Thymus (tissue), 11 donors: ENCODE data around the gene CDH22. TPM values are rescaled to one million over a fixed set of nuclear protein-coding genes. Genes with fewer than 3 reads are reported as not detected.

ENCODE experiments used
- DNase-seq, 9 donors: peaks; one replicate each; pipeline ENCODE4 v3.0.0-alpha.2; 2013; ENCODE audit warnings: low spot score in 9 of 9, low read depth in 6 of 9, missing footprints in 1 of 9
- H3K27ac ChIP-seq, 2 donors: one replicate each; pipeline ENCODE4 v1.5.1; 2013; ENCODE audit warnings: control low read depth in 1 of 2, low read depth in 1 of 2, low read length in 1 of 2, mild to moderate bottlenecking in 1 of 2, moderate library complexity in 1 of 2
- H3K27me3 ChIP-seq, 2 donors: one replicate each; pipeline ENCODE4 v1.5.1; 2013; ENCODE audit warnings: low read length in 1 of 2; ENCODE audit not compliant: control insufficient read depth in 2 of 2, insufficient read depth in 1 of 2
- H3K36me3 ChIP-seq, 2 donors: one replicate each; pipeline ENCODE4 v1.5.1; 2013; ENCODE audit warnings: low read length in 1 of 2, mild to moderate bottlenecking in 1 of 2, moderate library complexity in 1 of 2; ENCODE audit not compliant: control insufficient read depth in 2 of 2, insufficient read depth in 2 of 2
- H3K4me1 ChIP-seq, 2 donors: one replicate each; pipeline ENCODE4 v1.5.1; 2013; ENCODE audit warnings: low read length in 2 of 2; ENCODE audit not compliant: control insufficient read depth in 2 of 2, insufficient read depth in 2 of 2
- H3K4me3 ChIP-seq, 2 donors: one replicate each; pipeline ENCODE4 v1.5.1; 2013; ENCODE audit warnings: low read length in 2 of 2, control low read depth in 1 of 2, mild to moderate bottlenecking in 1 of 2
- H3K9me3 ChIP-seq, 2 donors: one replicate each; pipeline ENCODE4 v1.5.1; 2013; ENCODE audit warnings: low read length in 1 of 2, mild to moderate bottlenecking in 1 of 2; ENCODE audit not compliant: control insufficient read depth in 2 of 2, insufficient read depth in 1 of 2
- WGBS: extraction: QIAGEN DNeasy Blood & Tissue Kit; methylation state at CpG from one replicate; pipeline ENCODE4 v1.1.7; 2013; 5-methylcytosine and 5-hydroxymethylcytosine counted together
- polyA plus RNA-seq: library from polyadenylated mRNA; stranded (reverse); fragments of 200-250 nt; gene quantifications from one replicate; pipeline ENCODE4 v1.2.3, GENCODE V29; 2013
- total RNA-seq: library from RNA; stranded (reverse); fragments of 120-200 nt; gene quantifications from one replicate; pipeline ENCODE4 v1.2.4, GENCODE V29; 2013
- donor health status: healthy.

The CDH22 gene
- total and polyA plus RNA-seq, 2 donors: 0.05 to 0.11 TPM

DNA sequence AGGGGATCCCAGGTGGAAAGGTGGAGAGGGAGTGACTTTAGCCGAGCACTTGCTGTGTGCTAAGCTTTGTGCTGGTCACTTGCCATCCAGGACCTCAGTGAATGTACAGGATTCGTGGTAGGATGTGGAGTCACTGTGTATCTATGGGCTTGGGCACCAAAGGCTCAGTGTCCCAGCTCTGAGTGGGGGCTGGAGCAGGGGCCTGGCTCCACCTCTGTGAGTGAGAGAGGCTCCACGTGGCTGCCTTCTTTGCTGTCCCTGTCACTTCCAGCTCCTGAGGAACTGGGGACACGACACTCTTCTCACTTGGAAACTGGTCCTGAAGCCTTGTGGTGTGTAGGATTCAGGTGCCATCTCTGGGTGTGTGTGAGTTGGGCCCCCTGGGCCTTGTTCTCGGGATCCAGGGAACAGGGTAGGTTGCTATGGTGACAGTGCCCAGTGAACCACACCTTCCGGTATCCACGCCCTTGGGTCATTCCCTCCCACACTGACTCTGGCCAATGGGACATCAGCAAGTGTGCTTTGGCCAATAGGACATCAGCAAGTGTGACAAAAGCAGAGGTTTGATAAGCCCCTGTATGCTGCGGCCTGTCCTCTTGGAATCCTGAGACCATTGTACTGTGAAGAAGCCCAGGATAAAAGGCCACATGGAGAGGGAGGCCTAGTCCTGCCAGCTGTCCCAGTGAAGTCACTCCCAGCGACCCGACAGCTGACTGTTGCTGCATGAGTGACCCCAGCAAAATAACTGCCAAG, 87.7 kb downstream of the CDH22 start:
- Histone ChIP-seq H3K27me3 (peaks cover 0 to 7% of the 10 kb centered on the region in 2 donors), H3K36me3 (no peaks in the 10 kb centered on the region), H3K4me1 (no peaks in the 10 kb centered on the region), H3K4me3 (no peak overlapping the region), H3K27ac (no peak overlapping the region), H3K9me3 (no peaks in the 10 kb centered on the region)
- no peak for DNase-seq
- 89% methylated on average over 10 of the region's 10 CpGs for WGBS

DNA sequence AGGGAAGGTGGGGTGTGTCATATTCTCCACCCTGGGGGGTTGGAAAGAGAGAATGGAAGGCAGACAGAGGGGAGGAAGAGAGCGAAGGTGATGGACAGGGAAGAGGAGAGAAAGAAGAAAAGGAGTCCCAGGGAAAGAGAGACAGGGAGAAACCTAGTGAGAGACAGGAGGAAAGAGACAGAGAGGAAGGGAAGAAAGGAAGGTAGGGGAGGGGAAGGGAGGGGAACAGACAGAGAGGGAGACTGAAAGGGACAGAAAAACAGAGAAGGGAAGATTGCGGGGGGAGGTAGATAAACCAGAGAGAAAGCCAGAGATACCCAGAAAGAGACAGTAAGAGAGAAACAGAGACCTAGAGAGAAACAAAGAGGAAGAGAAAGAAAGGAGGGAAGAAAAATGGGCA, 88.4 kb downstream of the CDH22 start:
- Histone ChIP-seq H3K4me1 (no peaks in the 10 kb centered on the region), H3K27me3 (peaks cover 0 to 7% of the 10 kb centered on the region in 2 donors), H3K27ac (no peak overlapping the region), H3K4me3 (no peak overlapping the region), H3K36me3 (no peaks in the 10 kb centered on the region), H3K9me3 (no peaks in the 10 kb centered on the region)
- 48% methylated on average over 2 of the region's 2 CpGs for WGBS
- DNase-seq: no peak

DNA sequence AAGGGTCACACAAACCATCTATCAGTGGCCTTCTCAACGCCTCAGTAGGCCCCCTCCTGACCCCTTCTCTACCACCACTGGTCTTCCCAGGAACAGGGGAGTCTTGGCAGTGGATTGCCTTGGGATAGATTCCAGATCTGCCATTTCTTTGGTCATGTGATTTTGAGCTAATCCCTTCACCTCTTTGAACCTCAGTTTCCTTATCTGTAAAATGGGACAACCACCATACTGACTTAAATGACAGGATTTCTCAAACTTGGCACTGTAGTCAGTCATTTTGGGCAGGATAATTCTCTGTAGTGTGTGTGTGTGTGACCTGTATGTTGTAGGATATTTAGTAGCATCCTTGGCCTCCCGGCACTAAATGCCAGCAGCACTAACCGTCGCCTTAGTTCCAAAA, 89.1 kb downstream of the CDH22 start:
- H3K4me3 ChIP-seq: no peak overlapping the region
- peaks cover 0 to 7% of the 10 kb centered on the region in 2 donors for H3K27me3 ChIP-seq
- 93% methylated on average over 4 of the region's 4 CpGs for WGBS
- DNase-seq: no peak
- H3K9me3 ChIP-seq: no peaks in the 10 kb centered on the region
- H3K27ac ChIP-seq: no peak overlapping the region
- H3K4me1 ChIP-seq: no peaks in the 10 kb centered on the region
- no peaks in the 10 kb centered on the region for H3K36me3 ChIP-seq

GRCh38 chr20:46218656-46219055, 89.6 kb downstream of the CDH22 start:
- Histone ChIP-seq H3K36me3 (no peaks in the 10 kb centered on the region), H3K9me3 (peaks cover 0 to 2% of the 10 kb centered on the region in 2 donors), H3K27ac (no peak overlapping the region), H3K27me3 (peaks cover 0 to 7% of the 10 kb centered on the region in 2 donors), H3K4me1 (no peaks in the 10 kb centered on the region), H3K4me3 (no peak overlapping the region)
- DNase-seq: no peak
- WGBS: 81% methylated on average over 9 of the region's 9 CpGs

- no peaks in the 10 kb centered on the region for H3K4me1 ChIP-seq
- peaks cover 0 to 2% of the 10 kb centered on the region in 2 donors for H3K9me3 ChIP-seq
- H3K36me3 ChIP-seq: no peaks in the 10 kb centered on the region
- H3K4me3 ChIP-seq: no peak overlapping the region
- DNase-seq: no peak
- peaks cover 0 to 2% of the 10 kb centered on the region in 2 donors for H3K27me3 ChIP-seq
- H3K27ac ChIP-seq: no peak overlapping the region
Observed at GRCh38 chr20:46217583-46217982, 90.7 kb downstream of the CDH22 start.

GRCh38 chr20:46216770-46217464, 91.4 kb downstream of the CDH22 start:
- Histone ChIP-seq H3K4me3 (no peak overlapping the region), H3K4me1 (no peaks in the 10 kb centered on the region), H3K9me3 (peaks cover 0 to 2% of the 10 kb centered on the region in 2 donors), H3K27ac (no peak overlapping the region), H3K27me3 (no peaks in the 10 kb centered on the region), H3K36me3 (no peaks in the 10 kb centered on the region)
- no peak for DNase-seq
- 94% methylated on average over 22 of the region's 22 CpGs for WGBS

DNA sequence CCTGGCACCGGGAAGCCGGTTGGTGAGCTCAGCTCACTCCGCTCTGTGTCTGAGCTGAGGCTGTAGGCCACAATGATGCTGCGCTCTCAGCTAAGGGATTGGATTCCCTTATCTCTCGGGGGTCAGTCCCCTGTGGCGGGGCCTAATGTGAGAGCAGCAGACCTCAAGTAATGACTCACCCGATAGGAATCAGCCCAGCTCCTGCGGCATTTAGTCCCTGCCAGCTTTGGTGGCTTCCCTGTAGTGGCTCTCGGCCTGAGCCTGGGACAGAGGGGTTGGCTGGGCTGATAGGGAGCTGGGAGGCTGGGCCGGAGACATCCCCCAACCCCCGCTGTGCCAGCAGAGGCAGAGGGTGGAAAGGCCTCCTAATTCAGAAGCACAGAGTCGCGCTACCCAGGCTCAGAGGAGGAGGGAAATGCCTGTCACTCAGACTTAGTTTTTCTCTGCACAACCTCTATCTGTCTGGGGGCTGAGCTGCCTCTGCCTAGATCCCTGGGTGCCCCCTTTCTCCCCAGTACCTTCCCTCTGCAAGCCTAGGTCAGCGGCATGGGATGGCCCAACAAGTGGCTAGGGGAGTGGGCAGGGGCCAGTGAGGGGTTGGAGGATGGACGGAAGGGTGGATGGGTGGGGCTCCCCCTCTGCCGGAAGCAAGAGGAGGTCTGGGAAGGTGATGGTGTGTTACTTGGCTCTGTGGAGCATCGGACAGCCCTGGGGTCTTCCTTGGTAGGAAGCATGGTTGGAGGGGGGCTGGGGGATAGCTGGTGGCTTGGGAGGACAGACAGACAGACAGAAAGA, 92.2 kb downstream of the CDH22 start:
- Histone ChIP-seq H3K4me3 (no peak overlapping the region), H3K4me1 (no peaks in the 10 kb centered on the region), H3K9me3 (peaks cover 0 to 2% of the 10 kb centered on the region in 2 donors), H3K27me3 (peaks cover 0 to 4% of the 10 kb centered on the region in 2 donors), H3K36me3 (no peaks in the 10 kb centered on the region), H3K27ac (no peak overlapping the region)
- 71% methylated on average over 17 of the region's 17 CpGs for WGBS
- no peak for DNase-seq

DNA sequence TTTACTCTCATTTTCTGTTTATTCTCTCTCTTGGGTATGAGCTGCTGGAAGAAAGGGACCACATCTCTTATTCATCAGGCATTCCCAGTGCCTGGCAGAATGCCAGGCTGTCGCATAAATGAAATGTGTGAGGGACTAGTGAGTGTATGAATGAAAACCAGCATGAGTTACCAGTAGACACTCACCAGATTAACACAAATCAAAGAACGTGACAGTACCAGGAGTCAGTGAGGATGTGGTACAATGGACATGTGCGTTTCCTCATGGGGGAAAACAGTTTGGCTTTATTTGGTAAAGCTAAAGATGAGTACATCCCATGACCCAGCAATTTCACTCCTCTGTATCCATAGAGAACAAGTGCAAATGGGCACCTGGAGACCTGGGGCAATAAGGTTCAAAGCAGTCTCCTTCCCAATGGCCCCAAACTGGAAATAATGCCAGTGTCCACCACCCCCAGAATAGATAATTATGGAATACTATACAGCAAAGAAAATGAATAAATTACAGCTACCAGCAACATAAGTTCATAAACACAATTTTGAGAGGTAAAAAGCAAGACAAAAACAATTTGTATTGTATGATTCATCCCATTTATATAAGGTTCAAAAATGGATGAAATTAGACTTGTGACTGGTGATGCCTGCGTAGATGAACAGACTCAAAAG, 93.3 kb downstream of the CDH22 start:
- Histone ChIP-seq H3K27me3 (peaks cover 3 to 15% of the 10 kb centered on the region in 2 donors), H3K27ac (no peak overlapping the region), H3K4me3 (no peak overlapping the region), H3K9me3 (peaks cover 0 to 2% of the 10 kb centered on the region in 2 donors), H3K4me1 (no peaks in the 10 kb centered on the region), H3K36me3 (no peaks in the 10 kb centered on the region)
- DNase-seq: no peak
- WGBS: 73% methylated on average over 4 of the region's 4 CpGs
